Inferior parietal cortex (tissue), 1 donor: ENCODE results near the gene PTPRR.

Experiments
- DNase-seq: peaks from one replicate; pipeline ENCODE4 v3.0.0-alpha.2; 2016; ENCODE audit errors: extremely low spot score

The PTPRR gene, protein sequence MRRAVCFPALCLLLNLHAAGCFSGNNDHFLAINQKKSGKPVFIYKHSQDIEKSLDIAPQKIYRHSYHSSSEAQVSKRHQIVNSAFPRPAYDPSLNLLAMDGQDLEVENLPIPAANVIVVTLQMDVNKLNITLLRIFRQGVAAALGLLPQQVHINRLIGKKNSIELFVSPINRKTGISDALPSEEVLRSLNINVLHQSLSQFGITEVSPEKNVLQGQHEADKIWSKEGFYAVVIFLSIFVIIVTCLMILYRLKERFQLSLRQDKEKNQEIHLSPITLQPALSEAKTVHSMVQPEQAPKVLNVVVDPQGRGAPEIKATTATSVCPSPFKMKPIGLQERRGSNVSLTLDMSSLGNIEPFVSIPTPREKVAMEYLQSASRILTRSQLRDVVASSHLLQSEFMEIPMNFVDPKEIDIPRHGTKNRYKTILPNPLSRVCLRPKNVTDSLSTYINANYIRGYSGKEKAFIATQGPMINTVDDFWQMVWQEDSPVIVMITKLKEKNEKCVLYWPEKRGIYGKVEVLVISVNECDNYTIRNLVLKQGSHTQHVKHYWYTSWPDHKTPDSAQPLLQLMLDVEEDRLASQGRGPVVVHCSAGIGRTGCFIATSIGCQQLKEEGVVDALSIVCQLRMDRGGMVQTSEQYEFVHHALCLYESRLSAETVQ

DNA sequence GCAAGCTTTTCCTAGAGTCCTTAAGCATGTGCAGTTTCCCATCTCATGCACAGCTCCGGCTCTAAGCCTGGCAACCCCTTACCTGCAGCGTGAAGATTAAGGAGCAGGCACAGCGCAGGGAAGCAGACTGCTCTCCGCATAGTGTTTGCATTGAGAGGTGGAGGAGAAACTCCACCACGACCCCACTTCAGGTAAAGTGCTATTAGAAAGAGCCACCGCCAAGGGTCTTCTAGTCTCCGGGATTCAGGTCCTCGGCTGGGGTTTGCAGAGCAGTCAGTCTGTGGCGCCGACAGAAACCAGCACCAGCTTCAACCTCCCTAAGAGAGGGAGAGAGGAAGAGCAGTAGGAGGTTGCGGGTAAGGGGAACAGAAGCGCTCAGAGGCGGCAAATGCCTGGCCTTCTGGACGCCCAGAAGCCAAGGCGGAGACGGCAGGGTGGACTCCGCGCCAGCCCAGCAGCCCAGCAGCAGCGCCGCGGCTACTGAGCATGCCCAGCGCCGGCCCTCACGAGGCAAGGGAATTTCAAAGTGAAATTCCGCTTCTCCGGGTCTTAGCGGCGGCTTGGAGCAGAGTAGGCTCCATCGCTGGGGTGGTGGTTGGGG is at the start of gene PTPRR:
Gene PTPRR (minus strand): TSS at position 488 of the 601 bp plus-strand sequence. CDS start 348 bp downstream, at position 140.
- peak; percentile 47 for DNase-seq

DNA sequence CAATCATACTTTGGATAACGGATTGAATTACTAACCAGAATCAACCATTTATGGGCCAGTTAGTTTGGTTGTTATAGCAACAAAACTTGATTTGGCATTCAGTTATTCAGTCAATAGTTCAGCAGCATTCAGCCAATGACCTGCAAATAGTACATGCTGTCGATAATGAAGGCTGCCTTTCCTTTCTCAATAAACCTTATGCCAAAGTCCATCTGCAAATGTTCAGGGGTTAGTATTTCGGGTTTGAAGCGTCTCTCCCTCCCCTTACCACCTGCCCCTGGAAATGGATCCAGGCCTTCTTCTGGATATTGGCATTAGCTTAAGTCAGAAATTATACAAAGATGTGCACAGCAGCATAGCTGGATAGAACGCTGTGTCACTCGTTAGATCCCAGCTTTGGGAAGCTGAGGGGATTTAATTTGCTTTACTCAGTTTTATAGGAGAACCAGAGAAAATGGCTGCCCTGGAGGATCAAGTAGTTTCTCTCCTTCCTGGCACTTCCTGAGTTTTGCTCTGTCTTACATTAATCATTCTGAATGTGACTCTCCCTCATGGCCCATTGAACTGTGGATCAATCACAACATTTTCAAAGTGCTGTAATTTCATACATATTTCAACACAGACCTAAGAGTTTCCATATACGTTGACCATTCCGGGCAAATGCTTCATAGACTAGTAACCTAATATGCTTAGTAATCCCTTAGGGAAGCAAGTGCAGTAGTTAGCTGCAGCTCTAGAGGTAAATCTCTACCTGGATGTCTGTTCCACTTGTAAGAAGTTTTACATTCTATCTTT is 46.7 kb upstream of the PTPRR start:
- DNase-seq = no peak

DNA sequence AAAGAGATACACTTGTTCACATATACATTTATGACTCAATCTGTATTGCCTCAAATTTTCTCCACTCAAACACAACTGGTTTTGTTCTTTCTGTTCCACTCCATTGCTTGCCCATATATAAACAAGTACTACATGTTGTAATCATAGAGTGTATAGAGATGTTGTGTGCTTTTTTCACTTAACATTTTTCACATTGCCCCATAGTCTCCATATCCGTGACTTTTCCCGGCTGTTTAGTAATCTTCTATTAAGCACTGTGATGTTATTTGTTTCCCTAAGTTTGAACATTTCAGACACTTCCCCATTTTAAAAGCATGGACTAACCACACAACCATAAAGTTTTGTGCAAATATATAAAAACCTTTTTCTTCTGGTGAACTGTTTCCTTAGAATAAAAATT is 45.5 kb upstream of the PTPRR start:
- DNase-seq = no peak

DNA sequence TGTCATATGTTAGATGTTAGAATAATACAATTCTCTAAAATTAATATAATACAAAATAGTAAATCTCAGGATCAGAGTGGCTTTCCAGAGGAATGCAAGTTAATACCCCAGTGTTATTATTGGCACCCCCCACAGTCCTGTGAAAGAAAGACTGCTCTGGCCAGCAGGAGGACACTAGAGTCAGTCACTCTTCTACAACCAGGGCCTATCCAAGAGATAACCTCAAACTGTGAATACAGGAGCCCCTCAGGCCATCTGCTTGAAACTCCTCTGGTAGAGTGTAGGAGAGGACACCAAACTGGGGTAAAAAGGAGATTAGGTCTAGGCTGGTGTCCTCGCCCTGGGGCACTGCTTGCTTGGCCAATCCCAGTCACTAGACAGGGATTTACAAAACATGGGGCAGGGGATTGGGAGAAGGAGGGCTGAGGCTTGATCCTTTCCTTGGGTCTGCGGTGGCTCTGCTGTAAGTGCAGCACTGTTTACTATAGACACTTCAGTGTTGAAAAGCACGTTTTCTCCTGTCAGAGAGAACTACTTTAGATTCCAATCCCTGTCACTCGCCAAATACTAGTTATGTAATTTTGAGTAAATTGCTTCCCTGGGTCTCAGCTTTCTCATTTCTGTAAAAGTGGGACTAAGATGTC is 44.5 kb upstream of the PTPRR start:
- DNase-seq = no peak

DNA sequence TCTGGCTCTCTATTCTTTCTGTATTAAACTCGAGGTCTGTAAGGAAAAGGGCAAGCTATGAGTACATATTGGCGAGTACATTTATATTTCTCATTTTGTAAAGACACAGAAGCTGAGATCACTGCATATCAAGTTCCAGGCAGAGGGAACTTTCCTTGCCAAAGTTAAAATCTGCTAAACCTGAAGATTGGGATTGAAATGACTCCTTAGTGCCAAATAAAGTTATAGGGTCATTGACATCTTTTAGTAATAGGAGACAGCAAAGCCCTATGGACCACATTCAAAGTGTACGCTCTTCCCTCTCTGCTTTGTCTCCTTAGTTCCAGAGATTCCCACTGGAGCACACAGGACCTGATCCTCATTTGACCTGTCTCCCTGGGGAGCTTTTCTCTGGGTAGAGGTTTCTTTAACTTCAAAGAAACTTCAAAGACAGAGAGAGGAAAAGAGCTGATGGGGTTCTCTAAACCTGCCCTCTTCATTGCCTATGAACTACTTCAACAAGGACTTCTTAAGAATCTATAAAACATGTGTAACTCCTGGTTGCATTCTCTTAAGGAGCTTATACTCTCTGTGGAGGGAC is 42.6 kb upstream of the PTPRR start:
- no peak for DNase-seq

DNA sequence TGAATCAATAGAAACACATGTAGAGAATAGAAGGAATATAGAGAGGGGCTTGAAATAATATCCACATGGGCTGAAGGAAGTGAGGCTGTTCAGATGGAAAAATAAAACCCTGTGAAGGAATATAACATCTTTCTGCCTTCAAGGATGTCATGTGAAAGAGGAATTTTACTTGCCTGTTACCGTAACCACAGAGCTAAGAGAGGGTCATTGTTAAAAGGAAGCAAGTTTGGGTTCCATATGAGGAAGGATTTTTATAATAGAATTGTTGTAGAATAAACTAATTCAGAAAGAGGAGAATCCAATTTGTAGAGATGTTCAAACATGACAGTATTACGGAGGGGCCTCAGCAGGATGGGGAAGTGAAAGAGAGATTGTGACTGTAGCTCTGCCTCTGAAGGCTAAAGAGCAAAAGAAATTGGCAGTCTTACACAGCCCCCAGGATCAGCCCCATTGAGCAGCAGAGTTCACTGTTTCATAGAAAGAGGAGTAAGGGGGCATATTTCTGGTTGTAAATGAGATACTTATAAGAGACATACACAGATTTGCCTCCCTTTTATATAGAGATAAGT is 41.8 kb upstream of the PTPRR start:
- no peak for DNase-seq

DNA sequence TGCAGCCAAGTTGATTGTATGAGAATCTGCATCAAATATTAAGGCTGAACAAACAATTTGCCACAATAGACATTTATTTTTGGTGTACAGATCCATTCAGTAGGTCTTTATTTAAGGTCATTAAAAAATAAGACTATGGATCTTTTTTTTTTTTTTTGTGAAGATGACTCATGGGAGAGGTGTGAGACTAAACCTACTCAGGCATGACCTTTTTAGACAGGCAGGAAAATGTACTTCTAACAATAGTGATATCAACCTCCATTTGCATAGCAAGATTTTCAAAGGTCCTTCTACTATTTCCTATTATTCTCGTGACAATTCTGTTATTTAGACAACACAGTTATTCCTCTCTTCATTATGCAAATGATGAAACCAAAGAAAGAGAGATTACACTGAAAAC is 39.9 kb upstream of the PTPRR start:
- DNase-seq = no peak

DNA sequence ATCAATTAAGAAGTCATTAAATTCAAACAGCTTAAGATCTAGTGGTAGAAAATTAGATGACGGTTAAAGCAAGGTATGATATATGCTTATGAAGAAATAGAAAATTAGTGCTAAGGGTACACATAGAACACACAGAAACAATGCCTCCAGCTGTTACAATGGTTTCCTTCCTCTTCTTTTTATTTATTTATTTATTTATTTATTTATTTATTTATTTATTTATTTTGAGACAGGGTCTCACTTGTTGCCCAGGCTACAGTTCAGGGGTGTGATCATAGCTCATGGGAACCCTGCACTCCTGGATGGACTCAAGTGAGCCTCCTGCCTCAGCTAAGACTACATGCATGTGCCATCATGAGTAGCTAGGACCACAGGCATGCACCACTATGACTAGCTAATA is 34.9 kb upstream of the PTPRR start:
- DNase-seq = no peak

DNA sequence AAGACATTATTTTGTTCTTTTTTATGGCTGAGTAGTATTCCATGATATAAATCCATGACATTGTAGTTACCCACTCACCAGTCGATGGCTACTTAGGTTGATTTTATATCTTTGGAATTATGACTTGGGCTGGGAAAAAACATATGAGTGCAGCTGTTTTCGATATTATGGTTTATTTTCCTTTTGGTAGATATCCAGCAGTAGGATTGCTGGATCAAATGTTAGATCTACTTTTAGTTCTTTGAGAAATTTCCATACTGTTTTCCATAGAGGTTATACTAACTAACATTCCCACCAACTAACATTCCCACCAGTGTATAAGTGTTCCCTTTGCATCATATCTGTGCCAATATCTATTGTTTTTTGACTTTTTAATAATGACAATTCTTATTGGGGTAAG is 29.9 kb upstream of the PTPRR start:
- DNase-seq = no peak

DNA sequence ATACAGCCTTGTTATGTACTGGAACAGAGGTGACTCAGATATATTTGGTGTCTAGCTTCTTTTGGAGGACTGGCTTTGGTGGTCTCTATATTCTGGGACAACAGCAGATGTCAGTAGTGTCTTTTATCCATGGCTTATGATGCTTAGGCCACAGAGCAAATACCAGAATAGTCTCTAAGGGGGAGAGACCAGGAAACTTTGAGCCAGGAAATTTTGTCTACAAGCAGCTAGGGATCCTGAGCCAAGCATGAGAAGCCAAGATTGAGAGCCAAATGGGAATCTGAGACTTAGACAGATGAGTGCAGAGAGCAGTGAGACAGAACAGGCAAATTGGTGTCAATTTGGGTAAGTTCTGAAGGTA is 28.4 kb upstream of the PTPRR start:
- DNase-seq = no peak

DNA sequence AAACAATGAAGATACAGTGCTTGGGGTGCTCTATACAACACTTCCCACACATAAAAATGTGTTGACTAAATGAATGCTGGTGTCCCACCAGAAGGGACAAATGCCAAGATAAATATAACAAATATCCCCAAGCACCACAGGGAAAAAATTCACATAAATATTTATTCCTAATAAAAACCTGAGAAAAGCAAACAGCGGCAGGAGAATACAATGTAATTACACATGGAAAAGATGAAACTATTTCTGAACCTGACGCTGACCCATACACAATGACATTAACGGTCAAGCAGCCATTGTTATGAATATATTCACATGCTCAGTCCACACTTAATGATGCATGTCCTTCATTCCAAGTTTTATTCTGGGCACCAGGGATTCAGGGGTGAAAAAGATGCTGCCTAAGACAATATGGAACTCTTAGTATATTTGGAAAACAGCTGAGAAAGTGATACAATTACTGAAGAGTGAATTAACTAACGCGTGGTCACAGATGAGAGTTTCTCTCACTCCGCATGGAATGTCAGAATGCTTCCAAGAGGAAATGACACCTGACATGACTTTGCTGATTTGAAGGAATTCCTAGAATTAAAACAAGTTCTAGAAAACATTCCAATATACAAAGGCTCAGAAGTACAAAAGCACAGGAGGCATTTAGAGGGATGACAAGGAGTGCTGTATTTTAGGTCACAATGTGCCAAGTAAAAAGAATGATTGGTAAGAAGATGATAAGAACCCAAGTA is 27.9 kb upstream of the PTPRR start:
- DNase-seq = no peak

DNA sequence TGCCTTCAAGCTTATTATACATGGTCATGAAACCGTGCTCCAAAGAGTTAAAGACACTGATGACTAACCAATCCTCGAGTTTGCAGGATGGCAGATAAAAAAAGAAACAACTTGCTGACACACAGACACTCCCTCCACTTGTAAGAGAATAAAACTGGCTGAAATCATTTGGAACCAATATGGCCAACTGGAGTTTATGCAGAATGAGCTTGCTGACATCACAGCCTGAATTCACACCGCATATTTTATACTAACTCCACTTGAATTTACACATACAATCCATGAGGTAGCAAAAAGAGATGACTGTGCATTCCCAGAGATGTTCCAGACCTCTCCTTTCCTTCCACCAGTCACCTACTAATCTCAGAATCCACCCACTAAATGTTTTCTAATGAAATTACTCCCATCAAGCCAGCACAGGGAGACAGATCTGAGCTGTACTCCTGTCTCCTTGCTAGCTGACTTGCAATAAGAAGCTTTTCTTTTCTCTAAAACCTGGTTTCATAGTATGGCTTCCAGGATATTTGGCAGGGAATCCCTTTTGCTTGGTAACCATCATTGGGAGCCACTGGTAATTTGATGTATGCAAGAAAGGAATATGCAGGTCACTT is 15.8 kb upstream of the PTPRR start:
- no peak for DNase-seq

DNA sequence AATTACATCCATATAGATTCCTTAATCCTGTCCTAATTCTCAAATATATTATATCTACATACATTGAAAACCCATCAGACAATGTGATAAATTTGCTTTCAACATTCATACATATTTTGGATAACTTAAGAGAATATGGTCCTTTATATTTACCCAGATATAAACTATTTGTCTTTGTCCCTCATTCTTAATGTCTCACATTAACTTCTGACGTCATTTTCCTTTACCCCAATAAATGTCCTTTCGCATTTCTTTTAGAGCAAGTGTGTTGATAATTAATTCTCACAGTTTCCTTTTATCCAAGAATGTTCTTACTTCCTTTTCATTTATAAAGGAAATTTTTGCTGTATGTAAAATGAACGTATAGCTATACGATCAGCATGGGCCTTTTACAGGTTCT is 12.6 kb upstream of the PTPRR start:
- no peak for DNase-seq

DNA sequence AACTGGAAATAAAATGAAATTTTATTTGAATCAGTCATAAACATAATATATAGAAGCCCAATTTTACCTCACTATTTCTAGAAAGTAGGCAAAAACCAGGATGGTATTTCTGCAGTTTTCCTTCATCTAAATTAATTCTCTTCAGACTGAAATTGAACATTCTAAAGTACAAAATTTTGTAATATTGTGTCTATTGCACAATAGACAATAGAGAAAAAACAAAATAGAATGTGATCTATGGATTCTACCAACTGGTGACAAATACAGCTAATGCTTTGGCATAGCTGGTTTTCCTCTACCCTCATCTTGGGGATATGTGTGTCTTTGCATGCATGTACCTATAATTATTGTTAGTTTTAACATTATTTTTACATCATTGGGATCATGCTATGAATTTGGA is 8.5 kb upstream of the PTPRR start:
- DNase-seq = no peak

DNA sequence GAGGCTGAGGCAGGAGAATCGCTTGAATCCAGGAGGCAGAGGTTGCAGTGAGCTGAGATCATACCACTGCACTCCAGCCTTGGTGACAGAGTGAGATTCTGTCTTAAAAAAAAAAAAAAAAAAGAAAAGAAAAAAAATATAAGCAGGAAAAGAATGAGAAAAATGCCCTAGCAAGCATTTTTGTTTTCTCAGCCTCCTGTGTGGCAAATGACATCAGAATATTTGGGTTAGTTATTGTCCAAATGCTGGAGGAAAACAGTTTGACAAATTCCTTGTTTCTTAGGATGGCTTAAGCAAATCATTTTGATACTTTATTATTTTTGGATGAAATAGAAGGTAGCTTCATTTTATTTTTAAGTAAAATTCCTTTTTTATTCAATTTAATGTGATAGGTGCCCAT is 7.5 kb upstream of the PTPRR start:
- DNase-seq = no peak

DNA sequence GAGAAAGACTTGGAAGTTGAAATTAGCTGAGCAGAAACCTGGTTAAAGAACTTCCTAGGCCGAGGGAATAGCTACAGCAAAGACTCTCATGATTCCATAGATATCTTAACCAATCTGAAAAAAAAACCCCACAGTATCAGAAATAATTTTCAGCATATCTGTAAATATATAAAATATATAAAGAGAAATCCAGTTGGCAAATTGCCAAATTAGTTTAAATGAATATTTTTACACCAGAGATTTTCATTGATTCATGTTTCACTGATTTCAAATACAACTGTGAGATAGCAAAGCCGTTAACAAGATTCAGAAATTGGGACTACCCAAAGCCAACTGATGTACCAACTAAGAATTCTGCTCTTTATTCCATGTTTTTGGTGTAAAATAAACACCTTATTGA is 6.8 kb upstream of the PTPRR start:
- no peak for DNase-seq

DNA sequence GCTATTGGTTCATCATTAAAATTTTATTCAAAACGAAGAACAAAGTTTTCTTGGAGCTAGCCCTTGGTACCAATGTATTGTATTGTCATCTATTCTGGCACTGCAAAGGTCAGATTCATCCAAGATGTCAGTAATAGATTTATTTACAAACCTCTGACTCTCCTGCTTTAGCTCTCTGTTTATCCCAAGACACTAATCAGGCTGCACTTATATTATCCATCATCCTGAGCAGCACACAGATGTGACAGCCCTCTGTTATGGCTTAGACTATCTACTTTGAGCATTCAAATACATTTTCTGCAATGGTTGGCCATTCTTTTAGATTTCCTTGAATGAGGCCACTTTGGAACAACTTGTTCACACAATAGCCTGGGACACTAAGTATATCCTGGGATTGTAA is 5.0 kb upstream of the PTPRR start:
- no peak for DNase-seq

DNA sequence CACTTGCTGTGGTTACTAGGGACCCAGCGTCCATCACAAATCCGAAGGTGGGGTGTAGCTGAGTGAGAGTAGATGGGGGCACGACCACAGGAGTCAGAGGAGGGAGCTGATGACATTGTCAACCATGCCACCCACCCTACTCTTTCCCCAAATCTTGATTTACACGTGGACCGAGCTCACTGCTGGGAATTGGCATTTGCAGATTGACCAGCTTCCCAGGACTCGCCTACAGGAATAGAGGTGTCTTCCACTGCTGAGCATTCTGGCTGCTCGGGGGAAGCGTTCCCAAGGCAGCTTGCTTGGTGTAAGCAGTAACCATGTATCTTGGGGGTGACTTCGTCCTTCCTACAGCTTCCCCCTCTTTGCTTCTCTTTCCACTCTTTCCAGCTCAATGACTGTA is 353 bp upstream of the PTPRR start:
- peak; percentile 31 for DNase-seq

DNA sequence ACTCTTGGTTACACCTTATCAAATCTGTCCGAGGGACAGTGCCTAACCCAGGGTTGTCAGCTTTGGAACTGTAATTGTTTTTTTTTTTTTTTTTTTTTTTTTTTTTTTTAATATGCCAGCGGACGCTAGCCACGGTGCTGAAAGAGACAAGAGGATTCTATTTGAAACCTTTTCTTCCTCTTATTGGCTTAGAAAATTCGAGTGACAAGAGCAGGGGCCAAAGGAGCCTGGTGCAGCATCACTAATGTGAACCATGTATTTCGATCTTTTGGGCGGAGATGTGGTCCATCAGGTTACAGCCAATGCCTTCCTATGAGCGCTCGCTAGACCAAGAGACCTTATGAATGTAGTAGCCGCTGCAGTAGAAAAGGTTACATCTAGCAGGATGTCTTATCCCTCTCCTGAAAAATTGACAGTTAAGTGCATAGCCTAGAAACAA is 922 bp downstream of the PTPRR start:
- DNase-seq = no peak

DNA sequence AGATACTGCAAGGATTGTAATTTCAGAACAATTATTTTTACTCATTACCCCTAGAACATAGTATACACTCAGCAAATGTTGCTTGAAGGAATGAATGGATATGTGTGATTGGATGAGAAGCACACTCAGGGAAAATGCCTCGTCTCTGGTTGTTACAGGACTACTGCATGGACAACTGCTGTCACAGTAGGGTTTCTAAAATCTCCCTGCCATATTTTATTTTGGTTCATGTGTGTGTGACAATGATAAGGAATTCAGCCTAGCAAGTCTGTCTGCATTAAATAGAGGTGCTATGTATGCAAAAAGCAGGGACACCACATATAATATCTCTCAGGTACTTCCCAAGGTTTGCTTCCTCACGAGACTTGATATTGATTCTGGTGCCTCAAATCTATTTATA is 1.4 kb downstream of the PTPRR start:
- peak; percentile 42 for DNase-seq
